GM19351 (cell line): ENCODE data around the gene KRTAP10-1.
"Not testable (repeated sequence)": the region's sequence is repeated elsewhere in the genome, so short reads cannot be mapped to it uniquely, and the experiment has no call there.

Experiments
- ATAC-seq: cut with Tn5 transposase; IDR thresholded peaks from one replicate; pipeline ENCODE4 v1.9.1; 2021; ENCODE audit warnings: mild to moderate bottlenecking, moderate library complexity; ENCODE audit not compliant: unreplicated experiment

The KRTAP10-1 gene

GRCh38 chr21:44539991-44540666, at the start of gene KRTAP10-1:
Gene KRTAP10-1 (minus strand): TSS chr21:44540195. CDS start chr21:44540150, 45 bp downstream.
- no peak for ATAC-seq

GRCh38 chr21:44589094-44589493, 49.1 kb upstream of the KRTAP10-1 start:
- ATAC-seq, result no peak

- no peak for ATAC-seq
Measured at GRCh38 chr21:44585892-44586291, 45.9 kb upstream of the KRTAP10-1 start.

GRCh38 chr21:44583800-44584147, 43.8 kb upstream of the KRTAP10-1 start:
- ATAC-seq, result no peak

- no peak for ATAC-seq
Measured at GRCh38 chr21:44583089-44583799, 43.2 kb upstream of the KRTAP10-1 start.

GRCh38 chr21:44582055-44582454, 42.1 kb upstream of the KRTAP10-1 start:
- no peak for ATAC-seq

- ATAC-seq, result no peak
Measured at GRCh38 chr21:44581158-44581557, 41.2 kb upstream of the KRTAP10-1 start.

- not testable (repeated sequence) for ATAC-seq
Measured at GRCh38 chr21:44580231-44580821, 40.3 kb upstream of the KRTAP10-1 start, which contains the start of gene KRTAP10-5. Gene KRTAP10-5 (minus strand): TSS chr21:44580604. CDS start chr21:44580578, 26 bp downstream.

- no peak for ATAC-seq
Measured at GRCh38 chr21:44579833-44580144, 39.8 kb upstream of the KRTAP10-1 start.

- no peak for ATAC-seq
Measured at GRCh38 chr21:44579056-44579832, 39.2 kb upstream of the KRTAP10-1 start.

- no peak for ATAC-seq
Measured at GRCh38 chr21:44578371-44579055, 38.5 kb upstream of the KRTAP10-1 start.

- no peak for ATAC-seq
Measured at GRCh38 chr21:44576025-44576420, 36.0 kb upstream of the KRTAP10-1 start.

GRCh38 chr21:44575307-44576024, 35.5 kb upstream of the KRTAP10-1 start:
- no peak for ATAC-seq

- ATAC-seq, result no peak
Measured at GRCh38 chr21:44574457-44575306, 34.7 kb upstream of the KRTAP10-1 start.

- not testable (repeated sequence) for ATAC-seq
Measured at GRCh38 chr21:44573630-44574456, 33.8 kb upstream of the KRTAP10-1 start, which contains the start of gene KRTAP10-4. Gene KRTAP10-4 (plus strand): TSS chr21:44573729. CDS start chr21:44573759, 30 bp downstream.

GRCh38 chr21:44572959-44573583, 33.1 kb upstream of the KRTAP10-1 start:
- no peak for ATAC-seq

- ATAC-seq, result no peak
Measured at GRCh38 chr21:44571844-44572782, 32.1 kb upstream of the KRTAP10-1 start.
